Measurements from ENCODE around the gene EXOG. TPM values are rescaled to one million over a fixed set of nuclear protein-coding genes. Genes with fewer than 3 reads are reported as not detected.

Gene EXOG
- total and polyA plus RNA-seq, 7 donors = 2.4 to 26.9 (median 9.7) TPM

DNA sequence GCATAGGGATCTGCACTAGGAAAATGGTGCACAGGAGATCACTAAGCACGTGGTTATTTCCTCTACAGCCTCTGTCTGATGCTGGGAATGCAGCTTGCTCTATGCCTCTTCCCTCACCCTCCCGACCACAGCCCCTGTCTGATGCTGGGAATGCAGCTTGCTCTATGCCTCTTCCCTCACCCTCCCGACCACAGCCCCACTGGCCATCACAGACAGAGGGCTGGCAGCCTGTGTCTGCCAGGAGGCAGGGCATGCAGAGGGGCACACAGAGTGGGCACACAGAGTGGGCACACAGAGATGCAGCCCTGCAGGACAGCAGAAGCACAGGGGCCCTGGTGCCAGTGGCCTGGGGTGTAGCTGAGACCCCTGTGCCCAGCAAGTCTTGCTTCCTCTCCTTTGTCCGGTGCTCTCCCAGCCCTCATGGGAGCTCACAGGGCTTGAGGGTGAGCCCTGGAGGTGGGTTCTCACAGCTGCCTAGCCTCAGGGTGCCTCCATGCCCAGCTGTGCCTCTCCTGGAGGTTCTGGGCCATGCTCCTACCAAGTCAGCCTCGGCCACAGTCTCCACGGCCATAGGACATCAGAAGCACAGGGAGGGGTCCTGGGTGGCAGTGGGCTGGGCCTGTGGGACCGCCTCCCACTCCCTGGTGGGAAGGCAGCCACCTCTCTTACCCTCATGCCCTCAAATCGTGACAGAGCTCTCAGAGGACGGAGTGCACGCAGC lies 65.8 kb downstream of the EXOG start:
- Histone ChIP-seq H3K4me1 (no peaks in the 10 kb centered on the region), H3K27me3 (no peaks in the 10 kb centered on the region), H3K9me3 (no peaks in the 10 kb centered on the region), H3K4me3 (no peak overlapping the region), H3K36me3 (no peaks in the 10 kb centered on the region), H3K27ac (no peak overlapping the region)
- no peak for DNase-seq
- intact Hi-C loops (cut with DNase I) = no loop called here
- TF ChIP-seq POLR2A (IDR thresholded peaks at IDR 0.05) = no peak
- TF ChIP-seq POLR2AphosphoS5 (IDR thresholded peaks at IDR 0.05) = no peak
- TF ChIP-seq, protein P1, sequence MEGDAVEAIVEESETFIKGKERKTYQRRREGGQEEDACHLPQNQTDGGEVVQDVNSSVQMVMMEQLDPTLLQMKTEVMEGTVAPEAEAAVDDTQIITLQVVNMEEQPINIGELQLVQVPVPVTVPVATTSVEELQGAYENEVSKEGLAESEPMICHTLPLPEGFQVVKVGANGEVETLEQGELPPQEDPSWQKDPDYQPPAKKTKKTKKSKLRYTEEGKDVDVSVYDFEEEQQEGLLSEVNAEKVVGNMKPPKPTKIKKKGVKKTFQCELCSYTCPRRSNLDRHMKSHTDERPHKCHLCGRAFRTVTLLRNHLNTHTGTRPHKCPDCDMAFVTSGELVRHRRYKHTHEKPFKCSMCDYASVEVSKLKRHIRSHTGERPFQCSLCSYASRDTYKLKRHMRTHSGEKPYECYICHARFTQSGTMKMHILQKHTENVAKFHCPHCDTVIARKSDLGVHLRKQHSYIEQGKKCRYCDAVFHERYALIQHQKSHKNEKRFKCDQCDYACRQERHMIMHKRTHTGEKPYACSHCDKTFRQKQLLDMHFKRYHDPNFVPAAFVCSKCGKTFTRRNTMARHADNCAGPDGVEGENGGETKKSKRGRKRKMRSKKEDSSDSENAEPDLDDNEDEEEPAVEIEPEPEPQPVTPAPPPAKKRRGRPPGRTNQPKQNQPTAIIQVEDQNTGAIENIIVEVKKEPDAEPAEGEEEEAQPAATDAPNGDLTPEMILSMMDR (IDR thresholded peaks at IDR 0.05) = no peak
- TF ChIP-seq EP300 (IDR thresholded peaks at IDR 0.05) = no peak
- 76 to 81% methylated on average over 10 of the region's 10 CpGs for WGBS, 2 donors

DNA sequence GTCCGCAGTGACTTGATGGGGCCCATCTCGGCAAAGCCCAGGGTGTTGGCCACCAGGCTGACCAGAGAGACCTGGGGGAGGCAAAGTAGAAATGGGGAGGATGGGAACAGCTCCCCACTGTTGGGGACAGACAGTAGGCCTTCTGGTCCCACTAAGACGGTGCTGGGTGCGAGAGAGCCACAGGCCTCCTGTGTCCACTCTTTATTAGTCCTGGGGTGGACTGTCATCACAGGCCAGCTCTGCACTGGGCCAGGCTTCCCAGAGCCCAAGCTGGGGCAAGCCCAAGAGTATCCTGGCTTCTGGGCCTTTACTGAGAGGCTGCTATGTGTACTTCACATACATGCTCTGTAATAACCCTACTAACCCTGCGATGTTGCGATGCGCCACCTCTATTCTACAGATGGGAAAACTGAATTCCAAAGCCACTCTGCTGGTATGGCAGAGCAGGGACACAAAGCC lies 66.4 kb downstream of the EXOG start:
- intact Hi-C loops (cut with DNase I) = no loop called here
- TF ChIP-seq EP300 (IDR thresholded peaks at IDR 0.05) = no peak
- TF ChIP-seq POLR2AphosphoS5 (IDR thresholded peaks at IDR 0.05) = no peak
- TF ChIP-seq, protein P1 (IDR thresholded peaks at IDR 0.05) = no peak
- TF ChIP-seq POLR2A (IDR thresholded peaks at IDR 0.05) = no peak
- Histone ChIP-seq H3K4me3 (no peak overlapping the region), H3K36me3 (no peaks in the 10 kb centered on the region), H3K27ac (no peak overlapping the region), H3K4me1 (no peaks in the 10 kb centered on the region), H3K9me3 (no peaks in the 10 kb centered on the region), H3K27me3 (no peaks in the 10 kb centered on the region)
- DNase-seq = peak; percentile 45
- WGBS, 2 donors = 97 to 98% methylated on average over 7 of the region's 7 CpGs

DNA sequence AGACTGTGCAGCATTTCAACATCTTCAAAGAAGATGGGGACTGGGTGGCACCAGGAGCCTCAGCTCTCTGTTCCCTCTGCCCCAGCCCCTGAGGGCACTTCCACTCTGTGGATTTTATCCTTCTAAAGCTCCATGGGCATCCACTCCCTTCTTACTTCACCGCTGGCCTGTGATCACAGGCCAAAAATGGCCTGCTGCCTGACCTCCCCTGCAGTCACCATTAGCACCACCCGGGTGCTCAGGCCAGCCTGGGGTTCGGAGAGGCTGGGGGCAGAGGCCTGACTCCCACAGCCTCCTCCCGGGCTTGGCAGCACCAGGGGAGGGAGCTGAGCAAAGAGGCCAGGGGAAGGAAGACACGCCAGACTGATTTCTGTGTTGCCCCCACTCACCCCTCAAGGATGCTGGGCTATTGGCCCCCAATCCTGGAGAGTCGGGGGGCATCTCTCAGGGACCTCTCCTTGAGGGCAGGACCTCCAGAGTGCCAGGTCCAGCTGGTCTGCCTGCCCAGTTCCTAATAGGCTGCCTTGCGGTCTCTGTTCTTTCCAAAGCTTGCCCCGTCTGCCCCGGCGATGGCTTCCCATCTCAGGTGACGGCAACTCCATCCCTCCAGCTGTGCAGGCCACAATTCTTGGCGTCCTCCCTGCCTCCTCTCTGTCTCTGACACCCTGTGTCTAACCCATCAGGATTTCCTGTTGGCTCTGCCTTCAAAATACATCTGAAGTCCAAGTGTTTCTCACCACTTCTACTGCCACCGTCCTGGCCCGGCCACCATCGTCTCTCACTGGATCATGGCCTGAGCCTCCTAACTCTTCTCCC lies 67.1 kb downstream of the EXOG start:
- intact Hi-C loops (cut with DNase I) = no loop called here
- WGBS, 2 donors = 88 to 91% methylated on average over 15 of the region's 15 CpGs
- H3K27me3 ChIP-seq = no peaks in the 10 kb centered on the region
- TF ChIP-seq POLR2A (IDR thresholded peaks at IDR 0.05) = no peak
- TF ChIP-seq EP300 (IDR thresholded peaks at IDR 0.05) = no peak
- TF ChIP-seq, protein P1 (IDR thresholded peaks at IDR 0.05) = no peak
- TF ChIP-seq POLR2AphosphoS5 (IDR thresholded peaks at IDR 0.05) = no peak
- H3K36me3 ChIP-seq = no peaks in the 10 kb centered on the region
- no peaks in the 10 kb centered on the region for H3K4me1 ChIP-seq
- H3K4me3 ChIP-seq = no peak overlapping the region
- no peaks in the 10 kb centered on the region for H3K9me3 ChIP-seq
- peak; percentile 49 for DNase-seq
- no peak overlapping the region for H3K27ac ChIP-seq

DNA sequence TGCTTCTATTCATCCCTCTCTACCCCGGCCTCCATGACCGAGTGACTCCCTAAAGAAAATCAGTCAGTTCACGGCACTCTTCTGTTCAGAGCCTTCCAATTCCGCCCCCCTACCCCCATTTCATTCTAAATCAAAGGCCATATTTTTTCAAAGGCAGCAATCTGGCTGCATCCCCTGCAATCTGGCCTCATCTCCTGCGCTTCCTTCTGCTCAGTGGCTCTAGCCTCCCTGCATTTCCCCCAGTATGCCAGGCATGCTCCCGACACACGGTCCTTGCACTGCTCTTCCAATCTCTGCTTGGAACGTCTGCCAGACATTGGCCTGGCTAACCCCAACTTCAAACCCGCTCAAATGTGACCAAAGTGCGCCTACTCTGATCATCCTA lies 67.7 kb downstream of the EXOG start:
- no peak overlapping the region for H3K4me3 ChIP-seq
- no peaks in the 10 kb centered on the region for H3K9me3 ChIP-seq
- no peak overlapping the region for H3K27ac ChIP-seq
- H3K36me3 ChIP-seq = no peaks in the 10 kb centered on the region
- TF ChIP-seq POLR2AphosphoS5 (IDR thresholded peaks at IDR 0.05) = no peak
- TF ChIP-seq, protein P1 (IDR thresholded peaks at IDR 0.05) = no peak
- no peak for TF ChIP-seq POLR2A (IDR thresholded peaks at IDR 0.05)
- no peak for TF ChIP-seq EP300 (IDR thresholded peaks at IDR 0.05)
- H3K4me1 ChIP-seq = no peaks in the 10 kb centered on the region
- DNase-seq = peak; percentile 18
- 90% methylated on average over 10 of the region's 10 CpGs for whole genome bisulfite sequencing, 2 donors
- intact Hi-C loops (cut with DNase I) = no loop called here
- H3K27me3 ChIP-seq = no peaks in the 10 kb centered on the region
